GM18861 (cell line): ENCODE data around the gene GNAI3.

Experiments used
- ATAC-seq: cut with Tn5 transposase; IDR thresholded peaks from one replicate; pipeline ENCODE4 v1.9.1; 2021; ENCODE audit not compliant: unreplicated experiment

Gene GNAI3

GRCh38 chr1:109634771-109635750 lies 86.6 kb downstream of the GNAI3 start:
- ATAC-seq: no peak

GRCh38 chr1:109635862-109636200 lies 87.4 kb downstream of the GNAI3 start:
- ATAC-seq: no peak

GRCh38 chr1:109636201-109636952 lies 88.0 kb downstream of the GNAI3 start:
- ATAC-seq: no peak

- ATAC-seq: no peak
Measured at GRCh38 chr1:109637446-109637845, 89.0 kb downstream of the GNAI3 start.

GRCh38 chr1:109639063-109639840 lies 90.8 kb downstream of the GNAI3 start:
- no peak for ATAC-seq

GRCh38 chr1:109639841-109640184 lies 91.4 kb downstream of the GNAI3 start:
- no peak for ATAC-seq

- ATAC-seq: no peak
Measured at GRCh38 chr1:109640285-109640865, 92.0 kb downstream of the GNAI3 start.

GRCh38 chr1:109641078-109641740 lies 92.8 kb downstream of the GNAI3 start:
- no peak for ATAC-seq

GRCh38 chr1:109641861-109642260 lies 93.4 kb downstream of the GNAI3 start:
- ATAC-seq: no peak

GRCh38 chr1:109642626-109643025 lies 94.2 kb downstream of the GNAI3 start:
- no peak for ATAC-seq

GRCh38 chr1:109643385-109644230 lies 95.2 kb downstream of the GNAI3 start:
- ATAC-seq: peak; percentile 77

- no peak for ATAC-seq
Measured at GRCh38 chr1:109644670-109645069, 96.3 kb downstream of the GNAI3 start.

GRCh38 chr1:109649491-109649914 lies 101.1 kb downstream of the GNAI3 start:
- no peak for ATAC-seq

GRCh38 chr1:109650609-109651008 lies 102.2 kb downstream of the GNAI3 start:
- ATAC-seq: no peak

- ATAC-seq: no peak
Measured at GRCh38 chr1:109652402-109652801, 104.0 kb downstream of the GNAI3 start.

- ATAC-seq: no peak
Measured at GRCh38 chr1:109653306-109653705, 104.9 kb downstream of the GNAI3 start.

- ATAC-seq: no peak
Measured at GRCh38 chr1:109654519-109654918, 106.1 kb downstream of the GNAI3 start.

GRCh38 chr1:109655615-109656519 lies 107.5 kb downstream of the GNAI3 start, which contains the start of gene GSTM4:
TSS of gene GSTM4 (plus strand) at chr1:109656099. CDS start at chr1:109656390, 291 bp downstream.
- ATAC-seq: peak; percentile 66
